ENCODE results near the gene CUX1.

DNA sequence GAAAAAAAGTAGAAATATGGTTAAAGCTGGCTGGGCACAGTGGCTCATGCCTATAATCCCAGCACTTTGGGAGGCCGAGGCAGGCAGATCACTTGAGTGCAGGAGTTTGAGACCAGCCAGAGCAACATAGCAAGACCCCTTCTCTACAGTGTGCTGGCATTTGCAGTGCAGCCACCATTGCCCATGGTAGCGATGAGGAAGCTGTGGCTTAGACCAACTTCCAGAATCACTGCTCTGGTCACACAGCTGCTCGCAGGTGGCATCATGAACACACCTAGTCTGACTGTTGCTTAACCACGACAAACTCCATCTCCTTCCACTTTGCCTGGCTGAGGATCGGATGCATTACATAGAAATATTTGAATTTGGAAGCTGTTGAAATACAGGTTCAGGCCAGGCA is 137.1 kb downstream of the CUX1 start:
- no peak for TF ChIP-seq EP300 (IDR thresholded peaks at IDR 0.05)
- no peak for TF ChIP-seq POLR2A (IDR thresholded peaks at IDR 0.05)

Data from ovary (tissue), 1 donor.